HG03045 (cell line): ENCODE data around the gene C9orf78.

ENCODE experiments used
- ATAC-seq: cut with Tn5 transposase; IDR thresholded peaks from one replicate; pipeline ENCODE4 v1.9.1; 2021; ENCODE audit warnings: mild to moderate bottlenecking, moderate library complexity; ENCODE audit not compliant: unreplicated experiment

Gene C9orf78

GRCh38 chr9:129848712-129849441 lies 13.8 kb upstream of the C9orf78 start:
- ATAC-seq = no peak

GRCh38 chr9:129845373-129845772 lies 10.3 kb upstream of the C9orf78 start:
- ATAC-seq = no peak

GRCh38 chr9:129841071-129841470 lies 6.0 kb upstream of the C9orf78 start:
- ATAC-seq = no peak

- ATAC-seq = no peak
Measured at GRCh38 chr9:129840034-129840433, 5.0 kb upstream of the C9orf78 start.

- ATAC-seq = no peak
Measured at GRCh38 chr9:129839324-129840023, 4.4 kb upstream of the C9orf78 start.

GRCh38 chr9:129838707-129839259 lies 3.7 kb upstream of the C9orf78 start:
- no peak for ATAC-seq

- ATAC-seq = no peak
Measured at GRCh38 chr9:129836311-129837007, 1.4 kb upstream of the C9orf78 start.

GRCh38 chr9:129835860-129836223 lies 767 bp upstream of the C9orf78 start:
- no peak for ATAC-seq

- ATAC-seq = peak; percentile 15
Measured at GRCh38 chr9:129834489-129835127, 467 bp downstream of the C9orf78 start.

- ATAC-seq = no peak
Measured at GRCh38 chr9:129832982-129833381, 2.1 kb downstream of the C9orf78 start.

GRCh38 chr9:129828969-129829368 lies 6.1 kb downstream of the C9orf78 start:
- no peak for ATAC-seq

- no peak for ATAC-seq
Measured at GRCh38 chr9:129828051-129828450, 7.0 kb downstream of the C9orf78 start.

GRCh38 chr9:129826759-129827158 lies 8.3 kb downstream of the C9orf78 start:
- ATAC-seq = no peak

GRCh38 chr9:129826344-129826743 lies 8.7 kb downstream of the C9orf78 start:
- ATAC-seq = no peak

GRCh38 chr9:129823935-129824601 lies 11.0 kb downstream of the C9orf78 start, which contains the start of gene TOR1A:
TOR1A (minus strand) TSS chr9:129824136; CDS start chr9:129824085, 51 bp downstream.
- ATAC-seq = peak; percentile 86

- no peak for ATAC-seq
Measured at GRCh38 chr9:129823542-129823934, 11.5 kb downstream of the C9orf78 start.

GRCh38 chr9:129822898-129823541 lies 12.1 kb downstream of the C9orf78 start:
- no peak for ATAC-seq

GRCh38 chr9:129816501-129817435 lies 18.3 kb downstream of the C9orf78 start:
- ATAC-seq = no peak

- no peak for ATAC-seq
Measured at GRCh38 chr9:129815278-129815677, 19.8 kb downstream of the C9orf78 start.
